Measurements from ENCODE around the gene MAP2K1. TPM values are rescaled to one million over a fixed set of nuclear protein-coding genes. Genes with fewer than 3 reads are reported as not detected.

The MAP2K1 gene
- total and polyA plus RNA-seq, 9 of the 15 experiments (the other 6 are each of a cell fraction or from before 2014, with no cell fraction given), result 7.5 to 58.3 (median 30.0) TPM

DNA sequence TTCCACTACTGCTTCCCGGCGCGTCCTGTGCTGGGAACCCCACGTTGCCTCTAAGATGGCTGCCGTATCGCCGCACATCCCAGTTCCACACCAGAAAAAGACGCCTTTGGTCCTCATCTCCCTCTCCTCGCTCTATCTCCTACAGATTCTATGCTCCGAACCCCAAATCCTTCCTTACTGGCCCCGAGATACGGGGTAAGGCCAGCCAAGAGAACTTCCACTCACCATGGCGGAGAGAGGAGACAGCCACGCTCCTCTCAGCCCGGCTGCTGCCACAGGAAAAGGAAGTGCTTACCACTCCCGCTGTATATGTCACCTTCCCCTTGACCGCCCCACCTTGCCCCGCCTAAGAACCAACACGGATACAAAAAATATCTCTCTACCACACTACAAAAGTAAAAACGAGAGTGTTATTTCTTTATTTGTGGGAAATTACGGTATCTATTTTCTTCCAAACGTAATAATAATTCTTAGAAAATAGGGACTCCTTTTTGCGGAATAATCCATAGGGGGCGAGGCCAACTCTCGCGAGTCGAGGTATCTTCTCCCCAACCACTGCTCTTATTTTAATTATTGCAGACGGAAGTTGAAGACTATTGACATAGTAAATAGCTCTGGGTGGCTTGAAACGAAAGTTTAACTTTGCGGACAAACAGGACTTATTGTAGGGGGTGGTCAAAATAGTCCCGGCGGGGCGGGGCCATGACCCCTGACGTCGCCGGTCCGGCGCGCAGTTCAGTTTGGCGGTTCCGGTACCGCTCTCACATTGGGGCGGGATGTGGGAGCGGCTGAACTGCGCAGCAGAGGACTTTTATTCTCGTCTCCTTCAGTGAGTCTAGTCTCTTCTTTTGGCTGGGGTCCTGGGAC lies 118.1 kb downstream of the MAP2K1 start, which contains the start of the genes RPL4 and ZWILCH (continued):
- TF ChIP-seq ZNF263 (CRISPR knock-in tag; IDR thresholded peaks at IDR 0.05; ENCODE audit: borderline replicate concordance) (peak; percentile 13; the same call in 1 of the 2 replicates), RBM39 (optimal IDR thresholded peaks at IDR 0.05; ENCODE audit: low read depth, low read length) (peak; percentile 59), ZNF23 (CRISPR knock-in tag; IDR thresholded peaks at IDR 0.05) (no peak), DACH1 (IDR thresholded peaks at IDR 0.05; ENCODE audit: partially characterized antibody) (no peak), MBD2 (IDR thresholded peaks at IDR 0.05; ENCODE audit: borderline replicate concordance, low read depth) (peak; percentile 57), CBX5 (IDR thresholded peaks at IDR 0.05; ENCODE audit: borderline replicate concordance, low read depth) (no peak), NFYB (IDR thresholded peaks at IDR 0.05; ENCODE audit: extremely low read depth, insufficient read length) (no peak), CEBPG (CRISPR knock-in tag; IDR thresholded peaks at IDR 0.05) (no peak), CEBPG (tag; conservative IDR thresholded peaks at IDR 0.05 in 1 of 2, IDR thresholded peaks at IDR 0.05 in 1 of 2) (no peak), ELF4 (CRISPR knock-in tag; IDR thresholded peaks at IDR 0.05) (0 out of 2 replicates have a peak, but pooled peaks have one; percentile 14), CCNT2 (IDR thresholded peaks at IDR 0.05; ENCODE audit: borderline replicate concordance, extremely low read depth, insufficient read length, low read depth, low read length) (peak; percentile 18), ZNF589 (CRISPR knock-in tag; IDR thresholded peaks at IDR 0.05; ENCODE audit: low read depth) (0 out of 2 replicates have a peak, but pooled peaks have one; percentile 57), CBFA2T3 (IDR thresholded peaks at IDR 0.05) (no peak), ZNF224 (CRISPR knock-in tag; IDR thresholded peaks at IDR 0.05) (no peak), ZNF766 (CRISPR knock-in tag; conservative IDR thresholded peaks at IDR 0.05) (0 out of 2 replicates have a peak, but pooled peaks have one; percentile 37), NFE2 (IDR thresholded peaks at IDR 0.05; ENCODE audit: low read depth) (no peak)
- TF ChIP-seq, protein P1, sequence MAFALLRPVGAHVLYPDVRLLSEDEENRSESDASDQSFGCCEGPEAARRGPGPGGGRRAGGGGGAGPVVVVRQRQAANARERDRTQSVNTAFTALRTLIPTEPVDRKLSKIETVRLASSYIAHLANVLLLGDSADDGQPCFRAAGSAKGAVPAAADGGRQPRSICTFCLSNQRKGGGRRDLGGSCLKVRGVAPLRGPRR (CRISPR knock-in tag; IDR thresholded peaks at IDR 0.05), result no peak
- TF ChIP-seq, protein P2, sequence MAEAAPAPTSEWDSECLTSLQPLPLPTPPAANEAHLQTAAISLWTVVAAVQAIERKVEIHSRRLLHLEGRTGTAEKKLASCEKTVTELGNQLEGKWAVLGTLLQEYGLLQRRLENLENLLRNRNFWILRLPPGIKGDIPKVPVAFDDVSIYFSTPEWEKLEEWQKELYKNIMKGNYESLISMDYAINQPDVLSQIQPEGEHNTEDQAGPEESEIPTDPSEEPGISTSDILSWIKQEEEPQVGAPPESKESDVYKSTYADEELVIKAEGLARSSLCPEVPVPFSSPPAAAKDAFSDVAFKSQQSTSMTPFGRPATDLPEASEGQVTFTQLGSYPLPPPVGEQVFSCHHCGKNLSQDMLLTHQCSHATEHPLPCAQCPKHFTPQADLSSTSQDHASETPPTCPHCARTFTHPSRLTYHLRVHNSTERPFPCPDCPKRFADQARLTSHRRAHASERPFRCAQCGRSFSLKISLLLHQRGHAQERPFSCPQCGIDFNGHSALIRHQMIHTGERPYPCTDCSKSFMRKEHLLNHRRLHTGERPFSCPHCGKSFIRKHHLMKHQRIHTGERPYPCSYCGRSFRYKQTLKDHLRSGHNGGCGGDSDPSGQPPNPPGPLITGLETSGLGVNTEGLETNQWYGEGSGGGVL (CRISPR knock-in tag; IDR thresholded peaks at IDR 0.05), result no peak
- TF ChIP-seq, protein P3, sequence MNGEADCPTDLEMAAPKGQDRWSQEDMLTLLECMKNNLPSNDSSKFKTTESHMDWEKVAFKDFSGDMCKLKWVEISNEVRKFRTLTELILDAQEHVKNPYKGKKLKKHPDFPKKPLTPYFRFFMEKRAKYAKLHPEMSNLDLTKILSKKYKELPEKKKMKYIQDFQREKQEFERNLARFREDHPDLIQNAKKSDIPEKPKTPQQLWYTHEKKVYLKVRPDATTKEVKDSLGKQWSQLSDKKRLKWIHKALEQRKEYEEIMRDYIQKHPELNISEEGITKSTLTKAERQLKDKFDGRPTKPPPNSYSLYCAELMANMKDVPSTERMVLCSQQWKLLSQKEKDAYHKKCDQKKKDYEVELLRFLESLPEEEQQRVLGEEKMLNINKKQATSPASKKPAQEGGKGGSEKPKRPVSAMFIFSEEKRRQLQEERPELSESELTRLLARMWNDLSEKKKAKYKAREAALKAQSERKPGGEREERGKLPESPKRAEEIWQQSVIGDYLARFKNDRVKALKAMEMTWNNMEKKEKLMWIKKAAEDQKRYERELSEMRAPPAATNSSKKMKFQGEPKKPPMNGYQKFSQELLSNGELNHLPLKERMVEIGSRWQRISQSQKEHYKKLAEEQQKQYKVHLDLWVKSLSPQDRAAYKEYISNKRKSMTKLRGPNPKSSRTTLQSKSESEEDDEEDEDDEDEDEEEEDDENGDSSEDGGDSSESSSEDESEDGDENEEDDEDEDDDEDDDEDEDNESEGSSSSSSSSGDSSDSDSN (IDR thresholded peaks at IDR 0.05; ENCODE audit: borderline replicate concordance in 1 of 2, low read depth in 2 of 2, low read length in 2 of 2), result no peak
- TF ChIP-seq, protein P4, sequence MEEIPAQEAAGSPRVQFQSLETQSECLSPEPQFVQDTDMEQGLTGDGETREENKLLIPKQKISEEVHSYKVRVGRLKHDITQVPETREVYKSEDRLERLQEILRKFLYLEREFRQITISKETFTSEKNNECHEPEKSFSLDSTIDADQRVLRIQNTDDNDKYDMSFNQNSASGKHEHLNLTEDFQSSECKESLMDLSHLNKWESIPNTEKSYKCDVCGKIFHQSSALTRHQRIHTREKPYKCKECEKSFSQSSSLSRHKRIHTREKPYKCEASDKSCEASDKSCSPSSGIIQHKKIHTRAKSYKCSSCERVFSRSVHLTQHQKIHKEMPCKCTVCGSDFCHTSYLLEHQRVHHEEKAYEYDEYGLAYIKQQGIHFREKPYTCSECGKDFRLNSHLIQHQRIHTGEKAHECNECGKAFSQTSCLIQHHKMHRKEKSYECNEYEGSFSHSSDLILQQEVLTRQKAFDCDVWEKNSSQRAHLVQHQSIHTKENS (CRISPR knock-in tag; IDR thresholded peaks at IDR 0.05), result no peak
- TF ChIP-seq, protein P5, sequence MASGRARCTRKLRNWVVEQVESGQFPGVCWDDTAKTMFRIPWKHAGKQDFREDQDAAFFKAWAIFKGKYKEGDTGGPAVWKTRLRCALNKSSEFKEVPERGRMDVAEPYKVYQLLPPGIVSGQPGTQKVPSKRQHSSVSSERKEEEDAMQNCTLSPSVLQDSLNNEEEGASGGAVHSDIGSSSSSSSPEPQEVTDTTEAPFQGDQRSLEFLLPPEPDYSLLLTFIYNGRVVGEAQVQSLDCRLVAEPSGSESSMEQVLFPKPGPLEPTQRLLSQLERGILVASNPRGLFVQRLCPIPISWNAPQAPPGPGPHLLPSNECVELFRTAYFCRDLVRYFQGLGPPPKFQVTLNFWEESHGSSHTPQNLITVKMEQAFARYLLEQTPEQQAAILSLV (tag; IDR thresholded peaks at IDR 0.05), result no peak
